Smooth muscle cell of the brain vasculature (primary cell): ENCODE measurements around the gene GPM6B.

Experiments used
- DNase-seq: peaks from one replicate; pipeline ENCODE4 v3.0.0-alpha.2; 2012; ENCODE audit warnings: low read depth, low spot score

Gene GPM6B

DNA sequence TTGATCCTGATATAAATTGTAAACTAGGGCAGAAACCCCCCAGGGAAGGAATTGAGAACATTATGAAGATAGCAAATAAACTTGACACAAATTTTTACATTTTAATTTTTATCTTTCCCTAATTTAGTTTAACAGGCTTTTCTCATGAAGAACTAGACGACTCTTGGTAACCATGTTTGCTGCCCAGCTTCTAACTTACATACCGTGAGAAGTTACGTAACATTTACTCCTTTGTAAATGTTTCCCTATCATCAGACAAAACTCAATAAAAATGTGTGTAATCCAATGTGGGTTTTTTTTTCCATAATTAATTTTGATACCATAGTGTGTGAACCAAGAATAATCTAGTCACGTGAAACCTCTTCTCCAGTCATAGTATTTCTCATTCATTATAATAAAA lies 48.0 kb downstream of the GPM6B start:
- no peak for DNase-seq

DNA sequence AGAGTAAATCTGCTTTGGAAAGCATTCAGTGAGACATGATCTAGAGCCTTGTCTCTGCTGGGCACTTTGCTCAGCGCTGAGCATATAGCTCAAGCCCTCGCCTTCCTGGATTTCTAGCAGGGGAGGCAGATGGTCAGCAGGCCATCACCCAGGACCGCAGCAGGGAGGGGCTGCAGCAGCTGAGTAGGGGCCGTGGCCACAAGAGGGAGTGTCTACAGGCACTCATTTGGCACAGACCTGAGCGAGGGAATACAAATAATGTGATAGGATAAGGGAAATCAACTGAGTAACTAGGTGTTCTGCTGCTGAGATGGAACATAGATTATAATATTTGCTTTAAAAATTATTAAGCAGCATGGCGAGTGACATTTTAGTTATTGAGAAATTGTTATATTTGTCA lies 52.1 kb downstream of the GPM6B start:
- no peak for DNase-seq

DNA sequence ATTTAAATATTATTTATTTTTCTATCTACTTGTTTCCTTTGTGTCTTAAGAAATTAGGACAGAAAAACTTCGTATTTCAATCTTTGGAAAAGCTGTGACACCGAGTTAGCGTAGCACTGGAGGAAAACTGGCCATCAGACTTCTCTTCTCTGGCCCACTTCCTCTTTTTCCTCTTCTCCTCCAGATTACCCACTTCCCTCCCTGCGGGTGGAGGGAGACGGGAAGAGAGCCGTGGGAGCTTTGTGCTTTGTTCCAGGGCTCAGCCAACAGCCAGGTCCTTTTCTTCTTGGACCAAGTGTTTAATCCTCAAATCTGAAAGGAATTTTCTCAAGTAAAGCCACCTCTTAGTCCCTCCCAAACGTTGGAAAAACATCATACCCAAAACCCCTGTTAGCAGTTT lies 52.6 kb downstream of the GPM6B start:
- DNase-seq: no peak

DNA sequence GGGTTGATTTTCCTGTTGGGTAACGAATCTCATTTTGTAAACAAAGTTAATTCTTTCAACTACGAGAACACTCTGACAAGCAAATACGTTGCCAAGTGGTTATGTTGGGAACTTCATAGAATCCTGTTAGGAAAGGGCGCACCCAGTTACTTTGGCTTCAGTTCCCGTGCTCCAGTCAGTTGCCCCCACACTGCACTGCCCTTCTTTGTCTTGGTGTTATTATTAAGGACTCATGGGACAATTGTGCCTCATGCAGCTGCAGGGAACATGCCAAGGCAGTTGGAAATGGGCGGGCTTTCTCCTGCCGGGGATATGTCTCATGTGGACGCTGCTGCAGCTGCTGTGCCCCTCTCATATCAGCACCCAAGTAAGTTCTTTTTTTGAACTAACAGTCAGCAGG lies 53.4 kb downstream of the GPM6B start:
- no peak for DNase-seq

DNA sequence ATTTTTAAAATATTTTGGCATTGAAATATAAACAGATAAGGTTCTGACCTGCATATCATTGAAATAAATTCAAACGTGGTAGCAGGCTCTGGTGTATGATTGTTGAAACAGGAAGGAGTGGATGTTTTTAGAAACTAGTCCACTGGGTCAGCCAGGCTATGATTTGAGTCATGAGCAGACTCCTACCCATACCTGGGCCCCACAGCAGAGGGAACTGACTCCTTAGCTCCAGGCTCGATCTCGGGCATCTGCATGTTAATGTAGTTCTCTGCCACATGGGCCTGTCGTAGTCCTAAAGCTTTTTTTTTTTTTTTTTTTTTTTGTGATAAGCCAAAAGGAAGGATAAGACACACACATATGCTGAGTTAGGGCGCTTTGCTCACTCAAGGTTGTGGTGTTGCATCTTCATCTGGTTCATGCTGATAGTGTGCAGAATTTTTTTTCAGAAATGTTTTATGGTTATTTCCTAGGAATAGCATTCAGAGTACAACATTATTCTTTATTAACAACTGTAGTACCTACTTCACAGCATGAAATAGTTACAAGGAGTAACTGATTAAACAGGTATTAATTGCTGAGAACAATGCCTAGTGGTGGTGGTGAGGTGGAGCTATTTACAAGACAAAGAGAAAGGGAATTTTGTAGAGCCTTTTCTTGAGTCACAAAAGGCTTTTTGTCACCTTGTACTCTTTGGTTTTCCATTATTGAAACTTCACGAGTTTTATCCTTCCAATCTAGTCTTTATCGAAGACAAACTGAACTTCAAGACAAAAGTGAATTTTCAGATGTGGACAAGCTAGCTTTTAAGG lies 55.1 kb downstream of the GPM6B start:
- DNase-seq: no peak

DNA sequence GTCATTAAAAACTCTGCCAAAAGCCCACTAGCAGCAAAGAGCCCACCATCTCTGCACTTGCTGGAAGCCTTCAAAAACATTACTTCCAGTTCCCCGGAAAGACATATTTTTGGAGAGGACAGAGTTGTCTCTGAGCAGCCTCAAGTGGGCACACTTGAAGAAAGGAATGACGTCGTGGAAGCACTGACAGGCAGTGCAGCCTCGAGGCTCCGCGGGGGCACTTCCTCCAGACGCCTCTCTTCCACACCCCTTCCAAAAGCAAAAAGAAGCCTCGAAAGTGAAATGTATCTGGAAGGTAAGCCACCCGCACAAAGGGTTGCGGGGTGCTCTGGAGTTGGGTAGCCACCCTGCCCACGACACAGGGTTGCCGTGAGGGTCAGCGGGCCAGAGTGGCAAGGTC lies 56.5 kb downstream of the GPM6B start:
- no peak for DNase-seq

DNA sequence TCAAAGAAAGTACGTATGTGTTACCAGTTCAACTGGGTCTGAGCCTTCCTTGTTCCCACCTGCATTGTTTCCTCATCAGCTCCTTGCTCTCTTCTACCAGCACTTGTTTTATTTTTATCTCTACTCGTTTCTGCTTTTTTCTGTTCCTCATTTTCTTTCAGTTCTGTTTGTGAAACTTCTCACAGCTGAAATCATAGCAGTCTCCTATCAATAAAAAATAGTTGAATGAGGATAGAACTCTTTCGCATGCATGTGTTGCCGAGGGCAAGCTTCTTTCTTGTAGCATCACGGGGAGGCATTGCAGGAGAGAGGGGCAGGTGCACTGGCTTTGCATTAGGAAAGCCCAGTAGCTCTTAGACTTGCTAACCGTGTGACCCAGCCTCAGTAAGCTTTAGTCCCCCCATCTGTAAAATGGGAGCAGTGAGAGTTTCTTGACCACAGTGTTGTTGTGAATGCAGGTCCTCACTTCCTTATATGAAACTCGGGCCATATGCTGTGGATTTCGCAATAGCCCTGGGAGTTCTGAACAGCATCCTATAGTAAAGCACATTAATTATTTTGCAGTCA lies 57.7 kb downstream of the GPM6B start:
- no peak for DNase-seq

DNA sequence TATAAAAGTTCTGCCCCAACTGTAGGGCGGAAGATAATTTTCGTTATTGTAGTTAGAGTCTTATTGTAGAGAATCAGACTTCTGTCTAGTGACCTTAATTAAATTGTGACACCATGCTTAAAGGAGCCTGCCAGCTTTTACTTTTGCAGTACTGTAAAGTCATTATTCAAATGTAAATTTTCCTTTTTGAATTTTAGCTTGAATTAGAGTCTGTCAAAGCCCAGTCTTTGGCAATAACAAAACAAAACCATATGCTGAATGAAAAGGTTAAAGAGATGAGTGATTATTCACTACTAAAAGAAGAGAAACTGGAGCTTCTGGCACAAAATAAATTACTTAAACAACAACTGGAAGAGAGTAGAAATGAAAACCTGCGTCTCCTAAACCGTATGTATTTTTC lies 60.5 kb downstream of the GPM6B start:
- no peak for DNase-seq

DNA sequence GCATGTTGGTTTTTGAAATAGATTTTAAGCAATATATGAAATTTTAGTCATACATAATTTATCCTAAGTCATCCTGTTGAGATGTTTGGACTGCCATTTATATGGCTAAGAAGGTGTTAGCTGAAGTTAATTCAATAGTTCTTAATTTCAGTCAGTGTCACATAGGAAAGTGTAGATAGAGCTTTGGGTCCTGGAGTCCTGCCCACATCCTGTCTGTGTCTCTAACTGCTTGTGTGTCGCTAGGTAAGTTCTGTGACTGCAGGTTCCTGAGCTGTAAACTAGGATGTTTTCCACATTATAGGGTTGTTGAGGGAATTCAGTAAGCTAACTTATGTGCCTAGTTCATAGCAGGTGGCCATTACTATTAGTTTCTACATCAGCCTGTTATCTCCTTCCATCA lies 61.6 kb downstream of the GPM6B start:
- DNase-seq: no peak

DNA sequence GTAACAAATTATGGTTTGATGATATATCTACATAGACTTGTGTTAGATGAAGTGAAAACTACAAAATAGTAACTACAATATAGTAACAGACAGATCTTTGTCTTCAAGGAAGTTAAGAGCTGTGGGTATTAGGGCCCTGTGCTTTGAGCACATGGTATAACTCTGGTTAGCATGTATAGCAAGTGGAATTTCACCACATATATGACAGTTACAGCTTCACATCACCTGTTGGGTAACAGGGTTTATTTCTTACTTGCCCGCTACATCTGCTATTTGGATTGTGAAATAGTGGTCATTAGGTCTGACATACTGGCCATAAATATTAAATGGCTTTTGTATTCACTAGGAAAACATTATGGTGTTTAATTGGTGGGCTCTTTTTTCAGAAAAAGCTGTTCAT lies 62.1 kb downstream of the GPM6B start:
- DNase-seq: no peak

DNA sequence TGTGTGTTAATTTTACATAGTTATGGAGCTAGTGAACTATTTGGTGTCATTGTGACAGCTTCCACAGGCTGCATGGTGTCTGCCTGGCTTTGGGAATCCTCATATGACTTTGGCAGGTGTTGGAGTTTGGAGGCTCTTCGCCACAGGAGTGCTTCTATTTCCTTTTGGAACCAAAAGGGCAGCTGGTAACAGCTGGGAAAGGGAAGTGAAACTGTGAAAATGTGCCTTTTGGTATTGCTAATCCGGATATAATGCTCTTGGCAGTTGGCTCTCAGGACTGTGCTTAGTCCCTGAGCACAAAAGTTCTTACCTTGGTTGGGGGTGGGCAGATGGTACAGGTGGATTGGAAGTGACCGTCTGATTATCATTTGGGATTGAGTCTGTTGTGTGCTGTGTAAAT lies 64.2 kb downstream of the GPM6B start:
- no peak for DNase-seq

DNA sequence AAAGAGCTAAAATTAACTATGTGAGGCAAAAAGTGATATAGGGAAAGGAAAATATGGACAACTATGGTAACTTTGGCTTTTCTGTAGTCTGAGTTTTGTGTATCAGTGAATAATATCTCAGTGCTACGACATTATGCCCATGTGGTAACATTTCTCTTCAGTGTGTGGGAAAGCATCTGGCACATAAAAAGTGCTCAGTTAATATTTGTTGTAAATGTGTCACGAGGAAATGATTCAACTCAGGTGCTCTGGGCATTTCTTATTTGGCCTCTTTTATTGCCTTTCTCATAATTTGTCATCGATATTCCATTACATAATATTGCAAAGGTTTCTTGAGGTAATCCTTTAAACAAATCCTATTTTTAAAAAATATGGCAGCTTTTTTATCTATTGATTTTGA lies 64.8 kb downstream of the GPM6B start:
- DNase-seq: no peak

DNA sequence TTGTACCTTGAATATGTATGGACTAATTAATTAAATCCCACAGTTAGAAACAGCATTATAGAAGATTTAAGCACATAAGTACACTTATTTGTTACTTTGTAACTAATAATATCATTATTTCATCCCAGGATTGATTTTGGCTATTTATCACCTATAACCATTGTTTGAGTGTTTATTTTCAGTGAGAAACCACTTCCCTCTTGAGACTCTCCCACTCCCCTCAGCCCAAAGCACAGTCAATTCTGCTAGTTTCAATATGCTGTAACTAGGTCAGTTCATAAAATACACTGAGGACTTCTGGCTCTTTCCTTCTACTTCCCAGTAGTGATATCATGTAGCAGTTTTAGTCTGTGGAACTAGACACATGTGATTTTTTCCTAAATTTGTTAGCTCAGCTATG lies 66.1 kb downstream of the GPM6B start:
- DNase-seq: no peak

DNA sequence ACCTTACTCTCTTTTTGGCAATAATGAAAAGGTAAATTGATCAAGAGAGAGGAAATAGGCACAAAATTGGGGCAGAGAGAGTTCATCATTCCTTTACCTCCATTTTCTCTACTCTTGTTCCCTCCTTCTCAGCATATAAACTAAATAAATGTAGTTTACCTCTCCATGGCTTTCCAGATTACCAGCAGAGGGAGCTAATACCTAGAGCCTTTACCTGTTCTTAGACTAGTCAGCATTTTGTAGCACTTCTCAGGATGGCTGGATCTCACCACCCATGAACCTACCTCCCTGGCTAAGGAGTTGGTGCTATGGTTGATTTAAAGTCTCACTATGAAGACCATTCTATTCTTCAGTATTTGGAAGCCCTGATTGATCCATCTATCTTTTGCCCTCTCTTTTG lies 66.7 kb downstream of the GPM6B start:
- no peak for DNase-seq

DNA sequence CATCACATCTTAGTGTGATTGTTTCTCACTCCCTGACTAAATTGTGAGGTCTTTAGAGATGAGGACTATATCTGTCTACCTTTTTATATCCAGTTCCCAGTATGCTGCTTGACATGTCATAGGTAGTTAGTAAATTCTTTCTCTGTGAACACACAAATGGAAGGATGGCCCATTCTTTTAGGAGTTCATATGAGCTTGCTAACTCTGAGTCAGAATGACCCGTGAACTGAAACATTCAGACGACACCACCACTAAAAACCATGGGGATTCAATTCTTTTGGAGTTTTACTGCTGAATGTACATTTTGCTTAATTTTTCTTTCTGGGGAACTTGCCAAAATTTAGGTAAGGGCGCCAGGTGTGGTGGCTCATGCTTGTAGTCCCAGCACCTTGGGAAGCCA lies 68.4 kb downstream of the GPM6B start:
- DNase-seq: no peak

DNA sequence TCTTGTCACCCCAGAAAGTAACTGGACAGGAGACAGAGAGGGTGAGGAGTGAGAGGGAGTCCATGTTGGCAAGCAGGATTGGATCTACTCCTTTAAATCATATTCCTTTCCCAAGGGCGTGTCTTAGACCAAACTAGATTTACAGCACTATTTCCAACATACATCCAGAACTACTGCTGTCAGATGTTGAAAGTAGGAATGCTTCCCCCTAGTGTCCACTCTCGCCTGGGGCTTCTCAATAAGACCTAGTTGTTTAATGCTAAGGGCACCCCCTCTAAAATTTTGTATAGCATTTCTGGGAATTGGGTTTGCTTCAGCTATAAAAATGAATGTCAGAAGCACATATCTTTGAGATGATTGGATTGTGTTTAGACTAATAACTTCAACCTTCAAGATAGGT lies 69.1 kb downstream of the GPM6B start:
- DNase-seq: peak; percentile 40

DNA sequence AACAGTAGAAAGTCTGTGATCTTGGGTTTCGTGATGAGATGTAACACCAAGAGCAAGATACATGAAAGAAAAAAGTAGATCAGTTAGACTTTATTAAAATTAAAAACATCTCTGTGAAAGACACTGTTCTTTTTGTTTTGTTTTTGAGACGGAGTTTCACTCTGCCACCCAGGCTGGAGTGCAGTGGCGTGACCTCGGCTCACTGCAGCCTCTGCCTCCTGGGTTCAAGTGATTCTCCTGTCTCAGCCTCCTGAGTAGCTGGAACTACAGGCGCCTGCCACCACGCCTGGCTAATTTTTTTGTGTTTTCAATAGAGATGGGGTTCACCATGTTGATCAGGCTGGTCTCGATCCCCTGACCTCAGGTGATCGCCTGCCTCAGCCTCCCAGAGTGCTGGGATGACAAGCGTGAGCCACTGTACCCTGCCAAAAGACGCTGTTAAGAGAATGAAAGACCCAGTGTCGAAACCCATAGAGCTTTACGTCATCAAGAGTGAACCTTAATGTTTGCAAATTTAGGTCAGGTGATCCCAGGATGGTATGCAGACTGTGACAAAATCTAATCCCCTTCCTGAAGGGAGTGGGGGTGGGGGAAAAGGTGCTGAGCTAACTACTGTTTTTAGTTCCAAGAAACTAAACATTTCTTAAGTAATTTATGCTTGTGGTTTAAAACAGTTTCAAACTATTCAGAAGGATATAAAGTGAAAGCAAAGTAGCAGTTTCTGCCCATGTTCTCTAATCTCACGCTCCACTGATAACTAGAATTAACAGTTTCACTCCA lies 74.3 kb downstream of the GPM6B start:
- DNase-seq: no peak

DNA sequence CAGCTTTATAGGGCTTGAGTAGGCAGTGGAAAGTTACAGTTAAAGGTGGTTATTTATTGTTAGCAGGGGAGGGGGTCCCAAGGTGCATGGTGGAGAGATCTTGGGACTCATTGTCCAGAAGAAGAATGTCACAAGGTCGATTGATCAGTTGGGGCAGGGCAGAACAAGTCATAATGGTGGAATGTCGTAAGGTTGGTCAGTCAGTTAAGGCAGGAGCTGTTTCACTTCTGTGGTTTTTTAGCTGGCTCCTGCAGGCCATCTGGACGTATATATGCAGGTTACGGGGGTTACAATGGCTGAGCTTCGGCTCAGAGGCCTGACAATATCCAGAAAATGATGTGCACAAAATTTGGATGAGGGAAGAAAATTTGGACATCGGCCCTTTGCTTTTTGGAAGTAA lies 75.2 kb downstream of the GPM6B start:
- DNase-seq: no peak

DNA sequence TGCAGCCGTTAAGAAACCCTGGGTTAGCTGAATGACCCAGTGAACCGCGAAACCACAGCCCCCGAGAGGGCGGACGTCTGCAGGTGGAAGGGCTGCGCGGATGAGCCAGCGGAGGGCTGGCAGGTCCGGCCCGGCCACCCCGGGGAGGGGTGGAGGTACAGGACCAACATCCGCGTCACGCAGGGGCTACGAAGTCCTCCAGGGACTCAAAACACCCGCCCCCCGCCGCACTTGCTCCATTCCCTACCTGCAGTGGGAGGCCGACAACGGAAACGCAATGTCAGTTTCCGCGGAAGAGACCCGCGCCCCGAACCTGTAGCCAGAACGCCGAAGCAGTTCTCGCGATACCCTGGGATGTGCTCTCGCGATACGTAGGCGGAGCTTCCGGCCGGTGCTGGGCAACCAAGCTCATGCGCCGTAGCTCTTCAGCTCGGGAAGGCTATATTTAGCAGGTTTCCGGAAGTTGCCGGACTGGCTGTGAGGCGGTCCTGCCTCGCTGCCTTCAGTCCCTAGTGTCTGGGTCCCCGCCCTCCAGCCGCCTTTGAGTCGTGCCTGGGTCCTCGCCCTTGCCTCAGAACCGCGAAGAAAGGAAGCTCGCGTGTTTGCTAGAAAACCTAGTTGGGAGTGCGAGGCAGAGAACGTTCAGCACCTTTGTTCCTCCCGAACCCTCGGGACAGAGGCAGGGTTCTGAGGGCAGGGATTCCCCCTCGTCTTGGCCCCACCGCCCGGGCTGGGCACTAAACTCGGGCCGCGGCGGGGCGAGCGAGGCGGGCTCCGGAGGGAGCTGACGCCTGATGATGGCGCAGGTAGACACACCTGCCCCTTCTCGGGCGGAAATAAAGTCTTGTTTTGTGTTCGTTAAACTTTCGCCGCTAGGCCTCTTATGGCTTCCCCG lies 82.4 kb downstream of the GPM6B start, which contains the start of the genes OFD1 and TRAPPC2:
OFD1 (plus strand) TSS at position 471 of the 895 bp plus-strand sequence; CDS start at position 795, 324 bp downstream.
TRAPPC2 (minus strand) TSS at position 343 of the 895 bp plus-strand sequence. CDS start 14,657 bp downstream, outside the sequence.
- DNase-seq: peak; percentile 90

DNA sequence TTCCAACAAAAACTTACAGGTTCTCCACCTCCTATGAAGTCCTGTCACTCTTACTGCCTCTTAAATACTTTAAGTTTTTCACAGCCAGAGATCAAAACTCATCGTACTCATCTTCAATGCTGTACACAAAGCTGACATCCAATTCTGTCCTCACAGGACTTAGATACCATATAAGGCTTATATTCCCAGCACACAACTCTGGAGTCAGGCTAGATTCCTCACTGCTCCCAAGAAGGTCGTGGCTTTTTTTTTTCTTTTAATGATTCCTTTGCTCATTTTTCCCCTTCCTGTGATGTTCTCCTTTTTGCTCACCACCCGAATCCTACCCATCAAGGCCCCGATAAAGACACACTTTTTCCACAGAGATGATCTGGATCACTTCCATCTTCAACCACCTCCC lies 83.4 kb downstream of the GPM6B start:
- DNase-seq: no peak

DNA sequence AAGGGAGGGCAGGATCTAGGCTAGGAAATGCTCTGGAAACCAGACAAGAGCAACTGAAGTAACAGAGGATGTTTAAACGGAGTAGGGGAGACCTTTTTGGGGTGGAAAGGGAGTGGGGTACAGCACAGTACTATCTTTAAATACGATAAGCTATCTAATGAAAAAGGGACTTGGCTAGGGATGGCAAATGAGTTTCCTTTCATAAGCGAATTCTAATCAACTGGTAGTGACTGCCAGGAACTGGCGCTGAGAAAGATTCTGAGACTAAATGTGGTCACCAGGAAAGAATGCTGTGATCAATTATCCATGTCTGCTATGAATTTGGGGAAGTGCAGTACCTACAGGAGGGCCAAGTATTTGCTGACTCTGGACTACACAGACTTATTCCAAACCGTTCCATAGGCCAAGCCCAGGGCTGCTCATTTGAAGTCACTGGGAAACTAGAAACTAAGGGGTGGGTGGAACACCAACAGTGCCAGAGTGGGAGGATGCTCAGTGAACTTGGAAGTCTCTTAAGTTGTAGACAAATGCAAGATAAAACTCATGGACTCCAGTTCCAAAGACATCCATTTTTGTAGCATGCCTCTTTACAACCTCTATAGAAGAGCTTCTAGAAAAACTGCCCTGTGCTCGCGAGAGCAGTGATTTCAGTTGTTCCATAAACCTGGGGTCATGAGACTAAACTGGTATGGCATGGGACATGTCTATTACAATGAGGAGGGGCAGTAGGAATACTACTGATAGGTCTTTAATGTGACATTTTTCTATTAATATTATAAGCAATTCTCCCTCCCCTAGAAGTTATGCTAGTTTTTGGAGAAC lies 84.4 kb downstream of the GPM6B start:
- no peak for DNase-seq
